SK-N-MC (cell line): Measurements from ENCODE around the gene COL27A1.

Experiments used
- DNase-seq: peaks from one replicate; pipeline ENCODE4 v3.0.0-alpha.2; 2011; ENCODE audit warnings: low read depth, low spot score
- H3K27ac ChIP-seq: fragments of 200-600 bp; sonication (generic); 2 replicates; pipeline ENCODE4 v1.5.1; 2016; ENCODE audit warnings: mixed run types
- H3K36me3 ChIP-seq: fragments of 200-600 bp; sonication (generic); 2 replicates; pipeline ENCODE4 v1.6.1; 2017; ENCODE audit warnings: antibody characterized with exemption, low read length, mixed read lengths; ENCODE audit not compliant: insufficient read depth
- H3K4me3 ChIP-seq: fragments of 200-600 bp; sonication (generic); 2 replicates; pipeline ENCODE4 v1.5.1; 2016
- H3K9ac ChIP-seq: fragments of 200-600 bp; sonication (generic); 2 replicates; pipeline ENCODE4 v1.8.0; 2017; ENCODE audit warnings: mixed run types, mixed read lengths; ENCODE audit not compliant: insufficient read length
- H3K9me3 ChIP-seq: fragments of 200-600 bp; sonication (generic); 2 replicates; pipeline ENCODE4 v1.6.1; 2017; ENCODE audit warnings: low read depth, mild to moderate bottlenecking, antibody characterized with exemption, low read length, moderate library complexity, mixed read lengths
- EZH2 ChIP-seq: fragments of 200-600 bp; sonication (generic); IDR thresholded peaks from one replicate; pipeline ENCODE4 v1.6.1; 2017; ENCODE audit warnings: antibody characterized with exemption
- FOXP2 ChIP-seq: optimal IDR thresholded peaks from 2 replicates; pipeline ENCODE3; 2011; ENCODE audit warnings: mild to moderate bottlenecking, moderate library complexity; ENCODE audit not compliant: insufficient read depth; ENCODE audit errors: extremely low read length, control extremely low read depth
- POLR2AphosphoS5 ChIP-seq: IDR thresholded peaks from 2 replicates; pipeline ENCODE4 v1.6.1; 2012; ENCODE audit warnings: mild to moderate bottlenecking, low read depth, low read length, borderline replicate concordance

The COL27A1 gene

GRCh38 chr9:114310471-114311450, 155.4 kb downstream of the COL27A1 start:
- Histone ChIP-seq H3K36me3 (no peaks in the 10 kb centered on the region), H3K9ac (no peak overlapping the region), H3K9me3 (no peaks in the 10 kb centered on the region), H3K4me3 (no peak overlapping the region), H3K27ac (no peak overlapping the region)
- no peak for DNase-seq
- TF ChIP-seq EZH2, result no peak
- no peak for TF ChIP-seq FOXP2
- no peak for TF ChIP-seq POLR2AphosphoS5

DNA sequence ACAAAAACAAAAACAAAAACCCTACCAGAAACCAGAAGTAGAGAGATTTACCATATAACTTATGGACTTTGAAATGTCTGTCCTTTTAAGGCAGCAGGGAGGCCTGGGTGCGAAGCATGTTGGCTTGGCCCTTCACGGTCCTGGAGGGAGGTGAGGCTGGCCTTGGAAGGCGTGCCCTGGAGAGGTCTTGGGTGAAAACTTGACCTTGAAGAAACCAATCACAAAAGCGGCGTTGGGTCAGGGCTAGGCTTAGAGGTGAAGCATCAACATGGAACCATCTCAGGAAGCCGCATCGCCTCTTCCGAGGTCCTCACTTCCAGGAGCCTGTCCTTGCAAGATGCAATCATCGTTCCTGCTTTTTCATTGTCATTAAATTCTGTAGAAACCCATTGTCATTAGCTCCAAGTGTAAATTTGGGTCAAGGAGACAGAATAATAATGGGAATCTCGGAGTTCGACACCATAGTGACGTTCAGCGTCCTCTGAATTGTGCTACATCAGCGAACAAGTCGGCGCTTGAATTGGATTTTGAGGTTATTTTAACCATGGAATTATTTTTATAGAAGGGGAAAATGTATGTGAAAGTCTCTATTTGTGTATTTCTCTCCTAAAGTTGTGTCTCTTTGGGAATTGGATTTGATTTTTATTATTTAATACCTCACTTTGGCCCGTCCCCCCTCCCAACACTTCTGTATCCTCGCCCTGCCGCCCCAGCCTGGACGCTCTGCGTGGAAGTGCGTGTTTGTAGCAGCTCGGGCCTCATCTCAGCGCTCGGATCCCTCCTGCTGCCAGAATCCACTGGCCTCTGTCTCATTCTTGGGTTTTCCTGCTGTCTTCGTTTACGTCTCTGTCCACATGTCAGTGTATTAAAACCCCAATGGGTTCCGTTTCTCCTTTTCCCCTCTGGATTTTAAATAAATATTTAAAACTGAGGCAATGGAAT, 156.5 kb downstream of the COL27A1 start:
- no peaks in the 10 kb centered on the region for H3K9me3 ChIP-seq
- DNase-seq, result no peak
- H3K36me3 ChIP-seq, result no peaks in the 10 kb centered on the region
- H3K4me3 ChIP-seq, result no peak overlapping the region
- no peak overlapping the region for H3K27ac ChIP-seq
- no peak overlapping the region for H3K9ac ChIP-seq
- TF ChIP-seq EZH2 (no peak), FOXP2 (no peak), POLR2AphosphoS5 (no peak)

- Histone ChIP-seq H3K4me3 (no peak overlapping the region), H3K9ac (no peak overlapping the region), H3K36me3 (no peaks in the 10 kb centered on the region), H3K9me3 (no peaks in the 10 kb centered on the region), H3K27ac (no peak overlapping the region)
- no peak for DNase-seq
- TF ChIP-seq FOXP2 (no peak), EZH2 (no peak), POLR2AphosphoS5 (no peak)
Observed at GRCh38 chr9:114312513-114312875, 157.2 kb downstream of the COL27A1 start.

GRCh38 chr9:114313186-114313585, 157.8 kb downstream of the COL27A1 start:
- no peak for DNase-seq
- Histone ChIP-seq H3K4me3 (no peak overlapping the region), H3K9ac (no peak overlapping the region), H3K9me3 (no peaks in the 10 kb centered on the region), H3K27ac (no peak overlapping the region), H3K36me3 (no peaks in the 10 kb centered on the region)
- TF ChIP-seq EZH2 (no peak), FOXP2 (no peak), POLR2AphosphoS5 (no peak)

GRCh38 chr9:114314256-114314867, 159.0 kb downstream of the COL27A1 start:
- H3K4me3 ChIP-seq, result no peak overlapping the region
- no peak overlapping the region for H3K27ac ChIP-seq
- no peak for DNase-seq
- no peak overlapping the region for H3K9ac ChIP-seq
- TF ChIP-seq FOXP2, result no peak
- no peak for TF ChIP-seq POLR2AphosphoS5
- no peak for TF ChIP-seq EZH2
- no peaks in the 10 kb centered on the region for H3K36me3 ChIP-seq
- H3K9me3 ChIP-seq, result no peaks in the 10 kb centered on the region

DNA sequence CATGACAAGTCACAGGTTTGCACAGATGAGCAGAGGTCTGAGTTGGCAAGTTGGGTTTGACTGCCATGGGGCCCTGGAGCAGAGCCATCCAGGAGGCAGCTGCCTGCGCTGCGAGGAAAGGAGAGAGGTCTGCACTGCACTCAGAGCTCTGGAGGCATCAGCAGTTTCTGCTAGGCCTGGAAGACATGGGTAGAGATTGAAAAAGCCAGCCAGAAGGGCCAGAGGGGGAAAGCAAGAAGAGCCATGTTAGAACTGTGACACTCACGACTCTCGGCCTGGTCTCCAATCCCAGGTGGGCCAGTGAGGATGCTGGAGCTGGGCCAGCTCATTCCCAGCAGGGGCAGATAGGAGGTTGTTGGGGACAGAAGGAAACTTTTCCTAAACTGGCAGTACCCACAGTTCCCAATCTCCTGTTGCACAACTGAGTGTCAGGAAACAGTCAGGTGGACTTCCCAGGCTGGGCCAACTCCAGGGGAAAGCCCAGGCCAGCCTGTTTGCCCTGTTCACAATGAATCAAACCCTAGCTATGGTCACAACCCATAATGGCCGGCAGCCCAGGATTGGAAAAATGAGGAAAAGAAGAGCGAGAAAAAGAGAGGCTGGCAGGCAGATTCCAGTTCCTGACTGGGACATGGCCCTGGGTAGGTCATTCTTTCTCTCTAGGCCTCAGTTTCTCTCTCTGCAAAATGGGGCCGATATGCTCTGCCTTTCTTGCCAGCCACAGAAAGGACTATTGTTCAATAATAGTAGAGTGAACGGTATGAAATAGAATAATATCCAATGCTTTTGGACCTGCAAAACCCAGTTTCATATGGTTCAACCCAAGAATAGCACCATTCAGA, 159.8 kb downstream of the COL27A1 start:
- Histone ChIP-seq H3K9me3 (no peaks in the 10 kb centered on the region), H3K36me3 (no peaks in the 10 kb centered on the region), H3K27ac (no peak overlapping the region), H3K9ac (no peak overlapping the region), H3K4me3 (no peak overlapping the region)
- no peak for DNase-seq
- TF ChIP-seq POLR2AphosphoS5 (no peak), EZH2 (no peak), FOXP2 (no peak)

- Histone ChIP-seq H3K4me3 (no peak overlapping the region), H3K27ac (no peak overlapping the region), H3K36me3 (no peaks in the 10 kb centered on the region), H3K9me3 (no peaks in the 10 kb centered on the region), H3K9ac (no peak overlapping the region)
- TF ChIP-seq POLR2AphosphoS5, result no peak
- no peak for TF ChIP-seq EZH2
- no peak for TF ChIP-seq FOXP2
- DNase-seq, result no peak
Observed at GRCh38 chr9:114315723-114316363, 160.5 kb downstream of the COL27A1 start.
